Measurements from ENCODE around the gene ABLIM2.

Gene ABLIM2

GRCh38 chr4:8067945-8068896, 90.4 kb downstream of the ABLIM2 start:
- DNase-seq (ENCODE audit: low spot score) = no peak

GRCh38 chr4:8067274-8067936, 91.2 kb downstream of the ABLIM2 start:
- no peak for DNase-seq (ENCODE audit: low spot score)

GRCh38 chr4:8066336-8066931, 92.2 kb downstream of the ABLIM2 start:
- no peak for DNase-seq (ENCODE audit: low spot score)

DNA sequence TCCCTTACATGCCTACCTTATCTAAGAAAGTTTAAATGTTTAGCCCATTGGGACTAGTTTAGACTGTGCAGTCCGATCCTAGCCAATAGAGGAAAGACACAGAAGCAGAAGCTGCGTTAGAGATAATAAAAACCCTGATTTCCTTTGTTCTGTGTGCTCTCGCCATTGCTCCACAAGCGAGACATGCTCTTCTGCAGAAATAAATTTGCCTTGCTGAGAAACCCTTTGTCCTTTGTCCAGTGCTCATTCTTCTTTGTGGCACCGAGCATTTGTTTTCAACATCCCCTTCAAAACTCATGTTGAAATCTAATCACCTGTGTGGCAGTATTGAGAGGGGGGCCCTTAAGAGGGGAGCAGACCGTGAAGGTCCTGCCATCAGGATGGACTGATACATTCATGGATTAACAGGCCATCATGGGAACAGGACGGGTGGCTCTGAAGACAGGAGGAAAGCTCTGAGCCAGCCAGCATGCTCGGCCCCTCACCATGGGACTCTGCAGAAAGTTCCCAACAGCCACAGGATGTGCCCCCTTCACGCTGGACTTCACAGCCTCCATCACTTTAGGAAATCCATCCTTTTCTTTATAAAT, 94.5 kb downstream of the ABLIM2 start:
- no peak for DNase-seq (ENCODE audit: low spot score)

GRCh38 chr4:8061573-8061972, 97.0 kb downstream of the ABLIM2 start:
- DNase-seq (ENCODE audit: low spot score) = no peak

- DNase-seq (ENCODE audit: low spot score) = no peak
Measured at GRCh38 chr4:8061145-8061544, 97.5 kb downstream of the ABLIM2 start.

GRCh38 chr4:8060632-8061031, 98.0 kb downstream of the ABLIM2 start:
- DNase-seq (ENCODE audit: low spot score) = no peak

- no peak for DNase-seq (ENCODE audit: low spot score)
Measured at GRCh38 chr4:8058031-8058479, 100.6 kb downstream of the ABLIM2 start.

DNA sequence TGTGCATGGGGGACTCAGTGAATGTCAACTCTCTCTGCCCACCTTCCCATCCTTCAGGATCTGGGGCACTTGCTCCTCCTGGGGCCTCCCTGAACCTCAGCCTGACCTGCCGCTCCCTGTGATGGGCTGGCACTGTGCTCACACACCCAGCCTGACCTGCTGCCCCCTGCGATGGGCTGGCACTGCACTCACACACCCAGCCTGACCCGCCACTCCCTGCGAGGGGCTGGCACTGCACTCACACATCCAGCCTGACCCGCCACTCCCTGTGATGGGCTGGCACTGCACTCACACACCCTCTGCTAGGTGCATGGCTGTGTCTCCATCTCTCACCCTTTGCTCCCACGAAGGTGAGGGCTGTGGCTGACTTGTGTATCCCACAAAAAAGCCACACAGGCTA, 103.4 kb downstream of the ABLIM2 start:
- no peak for DNase-seq (ENCODE audit: low spot score)

- DNase-seq (ENCODE audit: low spot score) = no peak
Measured at GRCh38 chr4:8053688-8054449, 104.7 kb downstream of the ABLIM2 start.

DNA sequence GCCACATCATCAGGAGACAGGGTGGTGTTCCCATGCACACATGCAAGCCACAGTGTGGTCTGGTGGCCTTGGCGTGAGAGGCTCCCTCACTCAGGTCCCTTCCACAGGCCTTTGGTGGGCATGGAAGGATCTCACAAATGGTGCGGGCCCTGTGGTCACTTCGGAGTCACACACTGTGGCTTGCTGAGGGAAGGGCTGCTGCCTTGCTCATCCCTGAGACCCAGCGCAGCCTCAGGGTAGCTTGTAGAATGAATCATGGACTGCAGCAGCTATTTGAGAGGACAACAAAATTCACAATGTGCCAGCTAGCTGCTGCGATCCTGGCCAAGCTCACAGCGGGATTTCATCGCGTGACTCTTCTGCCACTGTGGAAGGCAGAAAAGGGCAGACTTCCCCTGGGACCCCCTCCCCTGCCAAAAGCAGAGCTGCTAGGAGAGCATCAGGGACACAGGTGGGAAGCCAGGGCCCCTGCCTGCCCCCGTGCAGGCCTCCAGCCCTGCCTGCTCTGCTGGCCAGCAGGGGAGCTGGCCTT, 106.4 kb downstream of the ABLIM2 start:
- DNase-seq (ENCODE audit: low spot score) = no peak

- no peak for DNase-seq (ENCODE audit: low spot score)
Measured at GRCh38 chr4:8051644-8052043, 107.0 kb downstream of the ABLIM2 start.

GRCh38 chr4:8050555-8051206, 107.9 kb downstream of the ABLIM2 start:
- peak; percentile 83 for DNase-seq (ENCODE audit: low spot score)

- DNase-seq (ENCODE audit: low spot score) = no peak
Measured at GRCh38 chr4:8050180-8050554, 108.4 kb downstream of the ABLIM2 start.

GRCh38 chr4:8048856-8049676, 109.5 kb downstream of the ABLIM2 start:
- no peak for DNase-seq (ENCODE audit: low spot score)

DNA sequence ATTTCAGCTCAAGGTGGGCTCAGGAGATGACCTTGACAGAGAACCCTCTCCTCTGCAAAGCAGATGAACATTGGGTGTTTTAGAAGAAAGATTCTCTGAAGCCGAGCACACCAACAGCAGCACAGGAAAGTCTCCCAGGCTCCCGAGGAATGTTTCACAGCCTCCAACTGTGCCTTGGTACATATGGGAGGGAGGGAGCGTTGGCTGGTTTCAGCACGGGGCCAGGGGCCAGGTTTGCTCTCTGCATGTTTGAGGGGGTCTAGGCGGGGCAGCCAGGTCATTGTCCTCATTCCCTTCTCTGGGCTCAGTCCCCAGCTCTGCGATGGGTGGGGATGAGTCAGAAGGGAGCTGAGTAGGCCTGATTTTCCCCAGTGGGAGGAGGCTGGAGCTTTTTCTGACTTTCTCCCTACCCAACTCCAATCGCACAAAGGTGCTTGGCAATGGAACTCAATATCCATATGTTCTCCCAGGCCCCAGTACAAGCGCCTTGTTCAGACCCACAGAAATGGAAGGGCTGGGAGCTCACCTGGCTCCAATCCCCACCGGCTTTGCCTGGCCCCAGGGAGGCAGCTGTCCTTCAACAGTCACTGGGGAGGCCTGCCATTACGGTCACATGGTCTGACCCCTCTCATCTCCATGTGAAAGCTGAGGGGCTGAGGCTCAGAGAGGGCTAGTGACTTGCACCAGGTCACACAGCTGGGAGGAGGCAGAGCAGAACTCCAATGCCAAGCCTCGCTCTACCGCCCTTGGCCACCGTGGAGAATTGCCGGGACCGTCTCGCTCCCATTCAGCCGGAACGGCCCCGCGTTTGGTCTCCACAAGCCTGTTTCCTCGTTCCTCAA, 110.6 kb downstream of the ABLIM2 start:
- no peak for DNase-seq (ENCODE audit: low spot score)

DNA sequence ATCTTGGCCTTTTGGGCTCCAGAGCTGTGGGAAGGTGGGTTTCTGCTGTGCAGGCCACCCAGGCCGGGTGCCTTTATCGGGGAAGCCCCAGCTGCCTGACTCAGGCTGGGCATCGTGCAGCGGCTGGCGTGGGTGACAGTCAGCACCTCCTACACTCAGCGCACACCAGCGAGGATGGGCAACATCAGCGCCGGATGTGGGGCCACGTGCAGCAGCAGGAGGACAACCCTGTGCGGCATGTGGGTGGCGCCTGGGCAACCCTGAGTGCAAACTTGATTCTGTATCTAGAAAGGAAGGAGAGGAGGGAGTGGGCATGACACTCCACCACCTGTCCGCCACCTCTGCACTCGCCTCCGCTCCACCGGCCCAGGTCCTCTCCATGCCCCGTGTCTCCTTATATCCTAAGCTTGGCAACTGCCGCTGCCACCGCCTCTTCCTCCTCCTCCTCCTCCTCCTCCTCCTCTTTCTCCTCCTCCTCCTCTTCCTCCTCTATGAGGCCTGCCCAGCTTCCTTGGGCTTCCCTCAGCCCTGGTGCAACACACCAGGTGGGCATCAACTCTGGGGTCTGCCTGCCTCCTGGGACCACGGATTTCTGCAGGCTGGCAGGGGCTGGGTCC, 111.6 kb downstream of the ABLIM2 start:
- DNase-seq (ENCODE audit: low spot score) = no peak

DNA sequence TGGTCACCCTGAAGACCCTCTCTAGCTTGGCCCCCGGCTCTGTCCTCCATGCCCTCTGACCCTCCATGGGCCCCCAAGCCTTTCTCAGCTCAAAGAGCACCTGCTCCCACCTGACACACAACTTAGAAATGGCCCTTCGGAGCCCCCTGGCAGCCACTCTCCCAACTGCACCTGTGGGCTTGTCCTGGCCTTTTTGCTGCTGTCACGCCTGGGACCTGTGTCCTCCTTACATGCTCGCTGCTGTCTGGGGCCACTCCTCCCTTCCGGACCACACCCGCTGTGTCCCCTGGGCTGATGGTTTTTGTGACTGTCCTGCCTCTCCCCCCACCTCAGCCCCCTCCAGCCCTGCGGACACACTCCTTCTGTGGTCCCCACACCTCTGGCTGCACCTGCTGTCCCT, 112.7 kb downstream of the ABLIM2 start:
- no peak for DNase-seq (ENCODE audit: low spot score)

GRCh38 chr4:8044699-8045098, 113.9 kb downstream of the ABLIM2 start:
- no peak for DNase-seq (ENCODE audit: low spot score)
